A549 (cell line): ENCODE results near the gene TXNRD1. TPM values are rescaled to one million over a fixed set of nuclear protein-coding genes. Genes with fewer than 3 reads are reported as not detected.

Experiments used
- ATAC-seq, 2 experiments: fragments of 200-7000 bp in 1 of 2; fragments of >200 bp in 1 of 2; cut with Nextera tagmentation in 1 of 2; cut with Tn5 transposase in 1 of 2; 3 replicates each; pipeline versions ENCODE4 v1.8.0 to v1.9.1; 2018 to 2020; ENCODE audit warnings: mild to moderate bottlenecking in 1 of 2, moderate library complexity in 1 of 2
- CTCF ChIA-PET: fragments of 300-600 bp; sonication (Branson Sonifier 250); formaldehyde crosslinking; extraction: SDS; loops from one replicate; lab custom pipeline; 2021; ENCODE audit warnings: antibody characterized with exemption, inconsistent platforms; lab: Yijun Ruan, JAX
- POLR2A ChIA-PET: fragments of 350-600 bp; formaldehyde crosslinking; extraction: SDS; loops from one replicate; lab custom pipeline; 2021; ENCODE audit warnings: antibody characterized with exemption, inconsistent platforms; lab: Yijun Ruan, JAX
- DNase-seq, 2 experiments: peaks; one replicate each; pipeline versions ENCODE4 v3.0.0 to v3.0.0-alpha.2; 2011 to 2016; ENCODE audit warnings: low read depth in 1 of 2, low spot score in 1 of 2
- FAIRE-seq: peaks from 2 replicates; lab custom pipeline; 2011; peaks lifted over from hg19 to GRCh38; lab: Jason Lieb, UNC
- H3K27ac ChIP-seq, 2 experiments: fragments of >200 bp; sonication (Bioruptor Twin); formaldehyde crosslinking; 3 replicates each; pipeline ENCODE4 v1.5.1; 2016 to 2017
- H3K4me1 ChIP-seq: fragments of >200 bp; sonication (Bioruptor Twin); formaldehyde crosslinking; 3 replicates; pipeline ENCODE4 v1.6.1; 2016
- H3K4me2 ChIP-seq: fragments of >200 bp; sonication (Bioruptor Twin); formaldehyde crosslinking; 3 replicates; pipeline ENCODE4 v1.6.1; 2016
- H3K4me3 ChIP-seq: fragments of >200 bp; sonication (Bioruptor Twin); formaldehyde crosslinking; 3 replicates; pipeline ENCODE4 v1.5.1; 2016
- H3K9me3 ChIP-seq: fragments of >200 bp; sonication (Bioruptor Twin); formaldehyde crosslinking; 3 replicates; pipeline ENCODE4 v1.6.1; 2016
- ATOH8 ChIP-seq: fragments of 250-450 bp; sonication (Bioruptor Pico); IDR thresholded peaks from 2 replicates; pipeline ENCODE4 v1.5.0; 2020; ENCODE audit warnings: low read depth, mild to moderate bottlenecking, moderate library complexity
- BHLHE40 ChIP-seq: IDR thresholded peaks from 2 replicates; pipeline ENCODE4 v1.6.1; 2012; ENCODE audit warnings: low read depth, low read length, inconsistent platforms
- CBX2 ChIP-seq: fragments of 200-600 bp; sonication (generic); IDR thresholded peaks from 2 replicates; pipeline ENCODE4 v1.6.1; 2016; ENCODE audit warnings: low read depth, mild to moderate bottlenecking, borderline replicate concordance
- CEBPB ChIP-seq, 2 experiments: fragments of >200 bp in 1 of 2; sonication (Bioruptor Twin) in 1 of 2; formaldehyde crosslinking in 1 of 2; IDR thresholded peaks; 2 replicates each; pipeline ENCODE4 v1.6.1; 2012 to 2016
- EHF ChIP-seq: fragments of 250-450 bp; sonication (Bioruptor Pico); IDR thresholded peaks from 2 replicates; pipeline ENCODE4 v1.5.0; 2020; ENCODE audit warnings: mild to moderate bottlenecking
- FOSB ChIP-seq: fragments of 250-450 bp; sonication (Bioruptor Pico); IDR thresholded peaks from 2 replicates; pipeline ENCODE4 v1.5.0; 2020; ENCODE audit warnings: mild to moderate bottlenecking, moderate library complexity
- FOSL2 ChIP-seq, 2 experiments: fragments of 450-650 bp in 1 of 2; fragments of >200 bp in 1 of 2; sonication (Bioruptor Twin) in 1 of 2; formaldehyde crosslinking; IDR thresholded peaks; 2 replicates each; pipeline versions ENCODE4 v1.5.0 to v1.6.1; 2016 to 2020; ENCODE audit warnings: mild to moderate bottlenecking in 1 of 2, moderate library complexity in 1 of 2
- HDAC2 ChIP-seq: fragments of 200-600 bp; sonication (generic); IDR thresholded peaks from 2 replicates; pipeline ENCODE4 v1.6.1; 2016
- HOXA7 ChIP-seq: fragments of 250-450 bp; sonication (Bioruptor Pico); IDR thresholded peaks from 2 replicates; pipeline ENCODE4 v1.5.0; 2020; ENCODE audit warnings: mild to moderate bottlenecking, moderate library complexity
- HOXB5 ChIP-seq: fragments of 250-450 bp; sonication (Bioruptor Pico); IDR thresholded peaks from 2 replicates; pipeline ENCODE4 v1.5.0; 2020; ENCODE audit warnings: mild to moderate bottlenecking, moderate library complexity
- JUN ChIP-seq, 2 experiments: fragments of >200 bp; sonication (Bioruptor Twin); formaldehyde crosslinking; IDR thresholded peaks; 2 replicates in 1 of 2; 3 replicates in 1 of 2; pipeline ENCODE4 v1.6.1; 2016 to 2017
- KDM1A ChIP-seq: fragments of 200-600 bp; sonication (generic); IDR thresholded peaks from 2 replicates; pipeline ENCODE4 v1.6.1; 2016; ENCODE audit warnings: low read depth, mild to moderate bottlenecking
- MAFK ChIP-seq: fragments of 450-650 bp; IDR thresholded peaks from 2 replicates; pipeline ENCODE4 v1.6.1; 2014; ENCODE audit not compliant: partially characterized antibody
- NPAS2 ChIP-seq: fragments of 250-450 bp; sonication (Bioruptor Pico); IDR thresholded peaks from 2 replicates; pipeline ENCODE4 v1.8.0; 2022; ENCODE audit warnings: mild to moderate bottlenecking, moderate library complexity, borderline replicate concordance
- PBX3 ChIP-seq: IDR thresholded peaks from 2 replicates; pipeline ENCODE4 v1.6.1; 2012
- PHF8 ChIP-seq: fragments of 200-600 bp; sonication (generic); IDR thresholded peaks from 2 replicates; pipeline ENCODE4 v1.6.1; 2016; ENCODE audit warnings: low read depth, mild to moderate bottlenecking, antibody characterized with exemption, moderate library complexity, borderline replicate concordance
- POLR2AphosphoS2 ChIP-seq: conservative IDR thresholded peaks from 2 replicates; pipeline ENCODE4 v1.6.1; 2012; ENCODE audit warnings: low read length, improper control_type of control experiment, inconsistent platforms
- RARB ChIP-seq: fragments of 250-450 bp; sonication (Bioruptor Pico); IDR thresholded peaks from 2 replicates; pipeline ENCODE4 v1.8.0; 2021; ENCODE audit warnings: mild to moderate bottlenecking, moderate library complexity
- RCOR1 ChIP-seq: fragments of 150-350 bp; IDR thresholded peaks from 2 replicates; pipeline ENCODE4 v1.6.1; 2014; ENCODE audit warnings: antibody characterized with exemption, low read length, low read depth
- RFX5 ChIP-seq: fragments of 450-650 bp; IDR thresholded peaks from 2 replicates; pipeline ENCODE4 v1.7.1; 2014; ENCODE audit warnings: antibody characterized with exemption, mild to moderate bottlenecking, moderate library complexity
- RNF2 ChIP-seq: fragments of 200-600 bp; sonication (generic); IDR thresholded peaks from 2 replicates; pipeline ENCODE4 v1.6.1; 2016; ENCODE audit warnings: low read depth, mild to moderate bottlenecking, antibody characterized with exemption, moderate library complexity, borderline replicate concordance
- SMC3 ChIP-seq: fragments of >200 bp; sonication (Bioruptor Twin); formaldehyde crosslinking; IDR thresholded peaks from 3 replicates; pipeline ENCODE4 v1.6.1; 2018; ENCODE audit warnings: inconsistent platforms
- SREBF2 ChIP-seq: fragments of 450-650 bp; IDR thresholded peaks from 2 replicates; pipeline ENCODE4 v1.6.1; 2014; ENCODE audit warnings: mild to moderate bottlenecking, moderate library complexity
- TFCP2L1 ChIP-seq: fragments of 250-450 bp; sonication (Bioruptor Pico); IDR thresholded peaks from 2 replicates; pipeline ENCODE4 v1.5.0; 2021; ENCODE audit warnings: mild to moderate bottlenecking
- TP53 ChIP-seq: fragments of 250-450 bp; sonication (Bioruptor Pico); IDR thresholded peaks from 2 replicates; pipeline ENCODE4 v1.5.0; 2021; ENCODE audit warnings: mild to moderate bottlenecking, moderate library complexity
- ZFP36 ChIP-seq: fragments of 450-650 bp; IDR thresholded peaks from 2 replicates; pipeline ENCODE4 v1.6.1; 2014; ENCODE audit warnings: borderline replicate concordance; ENCODE audit not compliant: partially characterized antibody
- ZSCAN20 ChIP-seq: fragments of 250-450 bp; sonication (Bioruptor Pico); IDR thresholded peaks from 2 replicates; pipeline ENCODE4 v1.8.0; 2022; ENCODE audit warnings: mild to moderate bottlenecking, moderate library complexity
- WGBS: methylation state at CpG from one replicate; pipeline ENCODE4 v1.1.6; 2017; ENCODE audit errors: missing lambda C conversion rate; 5-methylcytosine and 5-hydroxymethylcytosine counted together
- polyA plus RNA-seq, 4 experiments: library from polyadenylated mRNA; depleted of rRNA in 3 of 4; stranded (reverse); fragments of >200 nt; fragmentation: RNase III in 1 of 4; extraction: RNeasy Plus Mini Kit Qiagen cat#74134 plus additional on column Dnase treatment in 1 of 4; gene quantifications; 2 replicates in 3 of 4; 3 replicates in 1 of 4; pipeline ENCODE4 v1.2.3, GENCODE V29; 2011 to 2017
- TF ChIP-seq, protein P1 (sequence below): fragments of 200-600 bp; sonication (generic); IDR thresholded peaks from 2 replicates; pipeline ENCODE4 v1.6.1; 2016; ENCODE audit warnings: antibody characterized with exemption, mild to moderate bottlenecking, moderate library complexity

The TXNRD1 gene
- polyA plus RNA-seq, 2 of the 4 experiments (the other 2 are of a cell fraction): 899 to 1,230 TPM

- no peak for FAIRE-seq
- H3K9me3 ChIP-seq: peaks cover 19% of the 10 kb centered on the region
- ATAC-seq: peak; percentile 5 to 13
- WGBS: 51% methylated on average over 17 of the region's 17 CpGs
- TF ChIP-seq PBX3 (peak; percentile 80), ZFP36 (no peak), KDM1A (0 out of 2 replicates have a peak, but pooled peaks have one; percentile 56), BHLHE40 (no peak), EHF (CRISPR knock-in tag) (peak; percentile 81; the same call in 1 of the 2 replicates), MAFK (no peak), HOXB5 (CRISPR knock-in tag) (peak; percentile 77; the same call in 1 of the 2 replicates), RNF2 (no peak), TP53 (CRISPR knock-in tag) (peak; percentile 94), POLR2AphosphoS2 (peak; percentile 38), ATOH8 (CRISPR knock-in tag) (peak; percentile 0; the same call in 1 of the 2 replicates), NPAS2 (CRISPR knock-in tag) (no peak), SMC3 (no peak), FOSB (CRISPR knock-in tag) (peak; percentile 97), ZSCAN20 (CRISPR knock-in tag) (0 out of 2 replicates have a peak, but pooled peaks have one; percentile 17), RARB (CRISPR knock-in tag) (peak; percentile 97), PHF8 (no peak), FOSL2 (IDR thresholded peaks at IDR 0.05) (no peak), FOSL2 (CRISPR knock-in tag; IDR thresholded peaks at IDR 0.05) (peak; percentile 39; the same call in 1 of the 2 replicates), CBX2 (no peak), JUN (IDR thresholded peaks at IDR 0.05) (peak; percentile 29 to 62; a peak in 2 of 5 replicates), TFCP2L1 (peak; percentile 98; the same call in 1 of the 2 replicates), HOXA7 (peak; percentile 97), HDAC2 (0 out of 2 replicates have a peak, but pooled peaks have one; percentile 40), SREBF2 (no peak)
- DNase-seq: peak in 1 of 2 experiments; percentile 70
- CTCF ChIA-PET: interaction anchor here (0.7 to 1.3 kb wide), 3 partner anchors 17 to 178 kb away, joined by 3 read pairs; no protein-coding TSS in a partner anchor
- peak overlapping the region; percentile 8 to 59; a peak in 4 of 6 replicates for H3K27ac ChIP-seq
- no peak overlapping the region for H3K4me3 ChIP-seq
- POLR2A ChIA-PET: interaction anchor here (0.6 kb wide), 1 partner anchor 1105 kb away, joined by 3 read pairs; no protein-coding TSS in a partner anchor
- peaks cover 58% of the 10 kb centered on the region for H3K4me1 ChIP-seq
- H3K4me2 ChIP-seq: no peak overlapping the region
These were observed 140.9 kb downstream of the TXNRD1 start for GRCh38 chr12:104356231-104357115.

GRCh38 chr12:104357421-104357952 is 141.9 kb downstream of the TXNRD1 start:
- no peak overlapping the region for H3K27ac ChIP-seq
- 83% methylated on average over 1 of the region's 1 CpG for WGBS
- POLR2A ChIA-PET: no interaction called here
- peak; percentile 12 to 25 for ATAC-seq
- H3K4me3 ChIP-seq: no peak overlapping the region
- peak; percentile 68 to 84 for DNase-seq
- peak; percentile 95 for TF ChIP-seq RFX5
- TF ChIP-seq HOXA7: peak; percentile 94
- no peak for TF ChIP-seq FOSL2 (IDR thresholded peaks at IDR 0.05)
- peak; percentile 32; the same call in 1 of the 2 replicates for TF ChIP-seq FOSL2 (CRISPR knock-in tag; IDR thresholded peaks at IDR 0.05)
- no peak for TF ChIP-seq RCOR1
- TF ChIP-seq, protein P1, sequence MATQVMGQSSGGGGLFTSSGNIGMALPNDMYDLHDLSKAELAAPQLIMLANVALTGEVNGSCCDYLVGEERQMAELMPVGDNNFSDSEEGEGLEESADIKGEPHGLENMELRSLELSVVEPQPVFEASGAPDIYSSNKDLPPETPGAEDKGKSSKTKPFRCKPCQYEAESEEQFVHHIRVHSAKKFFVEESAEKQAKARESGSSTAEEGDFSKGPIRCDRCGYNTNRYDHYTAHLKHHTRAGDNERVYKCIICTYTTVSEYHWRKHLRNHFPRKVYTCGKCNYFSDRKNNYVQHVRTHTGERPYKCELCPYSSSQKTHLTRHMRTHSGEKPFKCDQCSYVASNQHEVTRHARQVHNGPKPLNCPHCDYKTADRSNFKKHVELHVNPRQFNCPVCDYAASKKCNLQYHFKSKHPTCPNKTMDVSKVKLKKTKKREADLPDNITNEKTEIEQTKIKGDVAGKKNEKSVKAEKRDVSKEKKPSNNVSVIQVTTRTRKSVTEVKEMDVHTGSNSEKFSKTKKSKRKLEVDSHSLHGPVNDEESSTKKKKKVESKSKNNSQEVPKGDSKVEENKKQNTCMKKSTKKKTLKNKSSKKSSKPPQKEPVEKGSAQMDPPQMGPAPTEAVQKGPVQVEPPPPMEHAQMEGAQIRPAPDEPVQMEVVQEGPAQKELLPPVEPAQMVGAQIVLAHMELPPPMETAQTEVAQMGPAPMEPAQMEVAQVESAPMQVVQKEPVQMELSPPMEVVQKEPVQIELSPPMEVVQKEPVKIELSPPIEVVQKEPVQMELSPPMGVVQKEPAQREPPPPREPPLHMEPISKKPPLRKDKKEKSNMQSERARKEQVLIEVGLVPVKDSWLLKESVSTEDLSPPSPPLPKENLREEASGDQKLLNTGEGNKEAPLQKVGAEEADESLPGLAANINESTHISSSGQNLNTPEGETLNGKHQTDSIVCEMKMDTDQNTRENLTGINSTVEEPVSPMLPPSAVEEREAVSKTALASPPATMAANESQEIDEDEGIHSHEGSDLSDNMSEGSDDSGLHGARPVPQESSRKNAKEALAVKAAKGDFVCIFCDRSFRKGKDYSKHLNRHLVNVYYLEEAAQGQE: no peak
- no peak for TF ChIP-seq BHLHE40
- TF ChIP-seq JUN (IDR thresholded peaks at IDR 0.05): no peak
- peak; percentile 70 for TF ChIP-seq TFCP2L1
- peak; percentile 97 for TF ChIP-seq POLR2AphosphoS2
- TF ChIP-seq FOSB (CRISPR knock-in tag): peak; percentile 84
- TF ChIP-seq CBX2: no peak
- no peak for TF ChIP-seq CEBPB (IDR thresholded peaks at IDR 0.05)
- TF ChIP-seq RARB (CRISPR knock-in tag): peak; percentile 90
- H3K9me3 ChIP-seq: peaks cover 19% of the 10 kb centered on the region
- H3K4me2 ChIP-seq: no peak overlapping the region
- H3K4me1 ChIP-seq: peaks cover 48% of the 10 kb centered on the region
- CTCF ChIA-PET: interaction anchor here (0.8 to 1.4 kb wide), 2 partner anchors 15 to 18 kb away, joined by 3 to 4 read pairs; no protein-coding TSS in a partner anchor
- FAIRE-seq: no peak
